Measurements from ENCODE around the gene OR8D4. TPM values are rescaled to one million over a fixed set of nuclear protein-coding genes. Genes with fewer than 3 reads are reported as not detected.
A peak's percentile ranks its signal among the peaks of the same experiment; 100 is the strongest.
"Not testable (repeated sequence)": the region's sequence is repeated elsewhere in the genome, so short reads cannot be mapped to it uniquely, and the experiment has no call there.

The OR8D4 gene
- polyA plus RNA-seq: not detected
- long read RNA-seq, donor 1: 0 reads
- long read RNA-seq, donor 2: 0 reads
- long read RNA-seq, donor 3: 0 reads
- long read RNA-seq, donor 4: 0 reads
- long read RNA-seq, donor 5: 0 reads
- long read RNA-seq, donor 6: 0 reads
- long read RNA-seq, donor 7: 0 reads
- long read RNA-seq, donor 8: 0 reads
- long read RNA-seq, donor 9: 0 reads
- long read RNA-seq, donor 10: 0 reads
- long read RNA-seq, donor 11: 0 reads

DNA sequence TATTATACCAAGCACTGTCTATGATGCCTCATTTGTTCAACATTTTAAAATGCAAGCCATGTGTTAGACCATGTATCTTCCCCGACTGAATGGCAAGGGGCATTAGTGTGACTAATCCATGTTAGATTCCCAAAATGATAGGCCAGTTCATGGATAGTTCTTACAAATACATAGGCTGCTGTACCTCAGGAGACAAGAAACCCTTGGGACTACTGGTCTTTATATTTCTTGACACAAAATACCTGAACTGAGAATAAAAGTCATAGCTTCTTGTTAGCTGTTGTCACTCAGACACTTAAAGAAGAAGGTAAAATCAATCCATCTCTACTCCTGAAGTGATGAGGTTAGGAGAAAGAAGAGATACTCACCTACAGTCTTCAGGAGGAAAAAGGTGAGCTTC lies at the start of gene OR8D4:
Gene OR8D4 (plus strand): TSS at position 301 of the 400 bp plus-strand sequence. CDS start 4,265 bp downstream, outside the sequence.
- H3K36me3 ChIP-seq (ENCODE audit: control insufficient read depth, insufficient read depth, low read length): no peaks in the 10 kb centered on the region
- no peaks in the 10 kb centered on the region for H3K4me1 ChIP-seq (ENCODE audit: control insufficient read depth, insufficient read depth, low read length)
- no peaks in the 10 kb centered on the region for H3K9me3 ChIP-seq (ENCODE audit: control insufficient read depth, low read depth, low read length)
- WGBS (ENCODE audit: insufficient coverage, low lambda C conversion rate): no CpG with 5 or more reads among the region's 1 CpG
- no peak within 1 kb of the TSS for H3K4me3 ChIP-seq (ENCODE audit: low read length)
- H3K27ac ChIP-seq (ENCODE audit: low read length): no peak within 1 kb of the TSS
- H3K27me3 ChIP-seq (ENCODE audit: control insufficient read depth, insufficient read depth, low read length): no peaks in the 10 kb centered on the region
- no peak for DNase-seq

DNA sequence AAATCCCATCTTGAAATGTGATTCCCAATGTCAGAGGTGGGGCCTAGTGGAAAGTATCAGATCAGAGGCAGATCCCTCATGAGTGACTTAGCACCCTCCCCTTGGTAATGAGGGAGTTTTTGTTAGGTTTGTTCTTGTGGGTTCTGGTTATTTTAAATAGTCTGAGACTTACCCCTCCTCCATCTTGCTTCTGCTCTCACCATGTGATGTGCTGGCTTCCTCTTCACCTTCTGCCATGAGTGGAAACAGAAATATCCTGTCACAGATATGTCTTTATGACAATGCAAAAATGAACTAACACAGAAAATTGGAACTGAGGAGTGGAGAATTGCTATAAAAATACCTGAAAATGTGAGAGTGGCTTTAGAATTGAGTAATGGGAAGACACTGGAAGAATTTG lies 49.6 kb upstream of the OR8D4 start:
- H3K36me3 ChIP-seq (ENCODE audit: control insufficient read depth, insufficient read depth, low read length): no peaks in the 10 kb centered on the region
- no peaks in the 10 kb centered on the region for H3K9me3 ChIP-seq (ENCODE audit: control insufficient read depth, low read depth, low read length)
- H3K4me1 ChIP-seq (ENCODE audit: control insufficient read depth, insufficient read depth, low read length): no peaks in the 10 kb centered on the region
- no peaks in the 10 kb centered on the region for H3K27me3 ChIP-seq (ENCODE audit: control insufficient read depth, insufficient read depth, low read length)
- H3K4me3 ChIP-seq (ENCODE audit: low read length): no peak overlapping the region
- no peak overlapping the region for H3K27ac ChIP-seq (ENCODE audit: low read length)
- DNase-seq: no peak

DNA sequence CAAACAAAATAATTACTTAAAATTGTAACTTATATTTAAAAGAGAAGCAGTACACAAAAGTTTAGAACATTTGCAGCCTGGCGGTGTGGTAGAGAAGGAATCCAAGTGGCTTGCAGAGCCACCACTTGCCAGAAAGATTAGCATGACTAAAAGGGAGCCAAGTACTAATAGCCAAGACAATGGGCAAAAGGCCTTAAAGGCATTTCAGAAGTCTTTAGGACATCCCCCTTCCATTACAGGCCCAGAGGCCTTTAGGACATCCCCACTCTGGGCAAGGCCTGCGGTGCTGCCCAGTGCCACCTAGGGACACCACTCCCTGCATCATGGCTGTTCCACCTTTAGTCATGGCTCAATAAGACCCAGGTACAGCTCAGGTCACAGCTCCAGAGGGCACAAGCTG lies 48.9 kb upstream of the OR8D4 start:
- no peak overlapping the region for H3K27ac ChIP-seq (ENCODE audit: low read length)
- no peak overlapping the region for H3K4me3 ChIP-seq (ENCODE audit: low read length)
- no peaks in the 10 kb centered on the region for H3K27me3 ChIP-seq (ENCODE audit: control insufficient read depth, insufficient read depth, low read length)
- 100% methylated on average over 1 of the region's 2 CpGs for WGBS (ENCODE audit: insufficient coverage, low lambda C conversion rate)
- DNase-seq: no peak
- H3K9me3 ChIP-seq (ENCODE audit: control insufficient read depth, low read depth, low read length): no peaks in the 10 kb centered on the region
- H3K4me1 ChIP-seq (ENCODE audit: control insufficient read depth, insufficient read depth, low read length): no peaks in the 10 kb centered on the region
- no peaks in the 10 kb centered on the region for H3K36me3 ChIP-seq (ENCODE audit: control insufficient read depth, insufficient read depth, low read length)

DNA sequence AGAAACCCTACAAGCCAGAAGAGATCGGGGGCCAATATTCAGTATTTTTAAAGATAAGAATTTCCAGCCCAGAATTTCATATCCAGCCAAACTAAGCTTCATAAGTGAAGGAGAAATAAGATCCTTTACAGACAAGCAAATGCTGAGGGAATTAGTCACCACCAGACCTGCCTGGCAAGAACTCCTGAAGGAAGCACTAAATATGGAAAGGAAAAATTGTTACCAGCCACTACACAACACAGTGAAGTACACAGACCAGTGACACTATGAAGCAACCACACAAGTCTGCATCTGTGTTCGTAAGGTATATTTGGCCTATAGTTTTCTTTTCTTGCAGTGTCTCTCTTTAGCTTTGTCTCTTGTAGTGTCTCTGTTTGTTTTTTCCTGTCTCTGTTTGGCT lies 45.5 kb upstream of the OR8D4 start:
- Histone ChIP-seq H3K27ac (ENCODE audit: low read length) (no peak overlapping the region), H3K27me3 (ENCODE audit: control insufficient read depth, insufficient read depth, low read length) (no peaks in the 10 kb centered on the region), H3K9me3 (ENCODE audit: control insufficient read depth, low read depth, low read length) (no peaks in the 10 kb centered on the region), H3K4me3 (ENCODE audit: low read length) (no peak overlapping the region), H3K36me3 (ENCODE audit: control insufficient read depth, insufficient read depth, low read length) (no peaks in the 10 kb centered on the region), H3K4me1 (ENCODE audit: control insufficient read depth, insufficient read depth, low read length) (no peaks in the 10 kb centered on the region)
- DNase-seq: no peak
- WGBS (ENCODE audit: insufficient coverage, low lambda C conversion rate): 100% methylated on average over 1 of the region's 2 CpGs

DNA sequence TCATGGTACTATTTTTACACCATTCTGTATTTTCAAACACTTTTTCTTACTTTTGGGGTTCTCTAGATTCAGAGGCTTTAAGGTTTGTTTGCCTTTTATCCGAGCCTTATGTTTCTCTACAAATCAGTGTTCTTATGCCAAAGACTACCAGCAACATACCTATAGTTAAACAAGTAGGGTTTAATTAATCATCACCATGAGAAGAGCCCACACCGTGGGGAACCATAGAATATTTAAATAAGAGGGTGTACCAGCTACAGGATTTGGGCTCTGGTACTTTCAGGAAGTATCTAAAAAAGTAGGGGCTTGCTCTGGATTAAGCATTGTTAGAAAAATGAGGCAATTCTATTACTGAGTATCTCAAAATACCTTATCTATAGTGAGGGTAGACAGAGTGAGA lies 42.2 kb upstream of the OR8D4 start:
- H3K27me3 ChIP-seq (ENCODE audit: control insufficient read depth, insufficient read depth, low read length): no peaks in the 10 kb centered on the region
- no peaks in the 10 kb centered on the region for H3K4me1 ChIP-seq (ENCODE audit: control insufficient read depth, insufficient read depth, low read length)
- H3K4me3 ChIP-seq (ENCODE audit: low read length): no peak overlapping the region
- no peaks in the 10 kb centered on the region for H3K9me3 ChIP-seq (ENCODE audit: control insufficient read depth, low read depth, low read length)
- no peak for DNase-seq
- H3K36me3 ChIP-seq (ENCODE audit: control insufficient read depth, insufficient read depth, low read length): no peaks in the 10 kb centered on the region
- 57% methylated on average over 1 of the region's 2 CpGs for WGBS (ENCODE audit: insufficient coverage, low lambda C conversion rate)
- H3K27ac ChIP-seq (ENCODE audit: low read length): no peak overlapping the region

DNA sequence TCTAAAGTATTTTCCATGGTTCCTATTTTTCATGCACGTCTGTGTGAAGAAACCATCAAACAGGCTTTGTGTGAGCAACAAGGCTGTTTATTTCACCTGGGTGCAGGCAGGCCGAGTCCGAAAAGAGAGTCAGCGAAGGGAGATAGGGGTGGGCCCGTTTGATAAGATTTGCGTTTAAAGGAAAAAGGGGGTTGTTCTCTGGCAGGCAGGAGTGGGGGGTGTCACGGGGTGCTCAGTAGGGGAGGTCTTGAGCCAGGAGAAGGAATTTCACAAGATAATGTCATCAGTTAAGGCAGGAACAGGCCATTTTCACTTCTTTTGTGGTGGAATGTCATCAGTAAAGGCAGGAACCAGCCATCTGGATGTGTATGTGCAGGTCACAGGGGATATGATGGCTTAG lies 36.7 kb upstream of the OR8D4 start:
- DNase-seq; H3K27ac ChIP-seq (ENCODE audit: low read length); H3K9me3 ChIP-seq (ENCODE audit: control insufficient read depth, low read depth, low read length); H3K4me1 ChIP-seq (ENCODE audit: control insufficient read depth, insufficient read depth, low read length); H3K4me3 ChIP-seq (ENCODE audit: low read length); H3K27me3 ChIP-seq (ENCODE audit: control insufficient read depth, insufficient read depth, low read length); H3K36me3 ChIP-seq (ENCODE audit: control insufficient read depth, insufficient read depth, low read length): not testable (repeated sequence)
- WGBS (ENCODE audit: insufficient coverage, low lambda C conversion rate): no CpG with 5 or more reads among the region's 7 CpGs

DNA sequence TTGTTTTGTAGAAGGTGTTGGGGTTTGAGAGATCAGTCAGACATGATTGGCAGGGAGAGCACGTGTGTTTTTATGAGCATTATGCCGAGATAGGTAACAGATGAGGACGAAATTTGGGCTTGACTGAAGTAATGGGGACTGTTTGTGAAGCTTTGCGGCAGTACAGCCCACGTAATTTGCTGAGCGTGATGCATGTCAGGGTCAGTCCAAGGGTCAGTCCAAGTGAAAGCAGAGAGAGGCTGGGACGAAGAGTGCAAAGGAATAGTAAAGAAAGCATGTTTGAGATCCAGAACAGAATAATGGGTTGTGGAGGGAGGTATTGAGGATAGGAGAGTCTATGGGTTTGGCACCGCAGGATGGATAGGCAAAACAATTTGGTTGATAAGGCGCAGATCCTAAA lies 34.2 kb upstream of the OR8D4 start:
- not testable (repeated sequence) for H3K4me1 ChIP-seq (ENCODE audit: control insufficient read depth, insufficient read depth, low read length); H3K27me3 ChIP-seq (ENCODE audit: control insufficient read depth, insufficient read depth, low read length); H3K9me3 ChIP-seq (ENCODE audit: control insufficient read depth, low read depth, low read length); H3K36me3 ChIP-seq (ENCODE audit: control insufficient read depth, insufficient read depth, low read length); H3K4me3 ChIP-seq (ENCODE audit: low read length); H3K27ac ChIP-seq (ENCODE audit: low read length)
- DNase-seq: peak in 1 of 2 donors; percentile 28
- 86% methylated on average over 2 of the region's 9 CpGs for WGBS (ENCODE audit: insufficient coverage, low lambda C conversion rate)

DNA sequence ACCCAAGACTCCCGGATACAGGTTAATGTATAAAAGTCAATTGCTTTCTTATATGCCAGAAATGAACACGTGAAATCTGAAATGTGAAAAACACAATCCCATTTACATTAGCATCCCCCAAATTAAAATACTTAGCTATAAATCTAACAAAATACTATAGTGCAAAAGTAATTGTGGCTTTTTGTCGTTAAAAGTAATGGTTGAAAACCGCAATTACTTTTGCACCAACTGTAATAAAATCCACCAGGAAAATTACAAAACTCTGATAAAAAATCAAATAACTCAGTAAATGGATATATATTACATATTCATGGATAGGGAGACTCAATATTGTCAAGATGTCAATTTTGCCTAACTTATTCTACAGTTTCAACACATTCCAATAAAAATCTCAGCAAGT lies 21.1 kb upstream of the OR8D4 start:
- Histone ChIP-seq H3K4me1 (ENCODE audit: control insufficient read depth, insufficient read depth, low read length) (no peaks in the 10 kb centered on the region), H3K27me3 (ENCODE audit: control insufficient read depth, insufficient read depth, low read length) (no peaks in the 10 kb centered on the region), H3K27ac (ENCODE audit: low read length) (no peak overlapping the region), H3K36me3 (ENCODE audit: control insufficient read depth, insufficient read depth, low read length) (no peaks in the 10 kb centered on the region), H3K4me3 (ENCODE audit: low read length) (no peak overlapping the region), H3K9me3 (ENCODE audit: control insufficient read depth, low read depth, low read length) (no peaks in the 10 kb centered on the region)
- WGBS (ENCODE audit: insufficient coverage, low lambda C conversion rate): 100% methylated on average over 4 of the region's 4 CpGs
- DNase-seq: no peak

DNA sequence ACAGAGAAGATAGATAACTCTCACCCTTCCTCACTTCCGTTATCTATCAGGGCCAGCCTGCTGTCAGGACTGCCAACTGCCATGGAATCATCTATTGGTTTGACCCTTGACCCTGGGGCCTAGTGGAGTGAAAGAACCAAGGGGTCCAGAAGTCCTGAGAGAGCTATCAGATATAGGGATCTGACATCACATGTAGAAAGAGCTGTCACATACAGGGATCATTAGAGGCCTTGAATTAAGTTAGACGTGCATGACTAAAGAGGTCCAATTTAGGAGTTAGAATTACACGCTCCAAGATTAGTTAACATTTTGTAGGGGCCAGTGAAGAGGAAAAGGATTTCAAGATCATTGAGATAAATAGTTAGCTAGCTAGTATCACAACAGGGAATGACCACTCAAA lies 16.4 kb upstream of the OR8D4 start, which contains the start of gene TMEM225:
Gene TMEM225 (minus strand): TSS at position 101 of the 400 bp plus-strand sequence. CDS start 245 bp downstream, outside the sequence.
- Histone ChIP-seq H3K9me3 (ENCODE audit: control insufficient read depth, low read depth, low read length) (no peaks in the 10 kb centered on the region), H3K27me3 (ENCODE audit: control insufficient read depth, insufficient read depth, low read length) (no peaks in the 10 kb centered on the region), H3K4me3 (ENCODE audit: low read length) (no peak within 1 kb of the TSS), H3K27ac (ENCODE audit: low read length) (no peak within 1 kb of the TSS), H3K4me1 (ENCODE audit: control insufficient read depth, insufficient read depth, low read length) (no peaks in the 10 kb centered on the region), H3K36me3 (ENCODE audit: control insufficient read depth, insufficient read depth, low read length) (no peaks in the 10 kb centered on the region)
- DNase-seq: no peak
- 100% methylated on average over 1 of the region's 3 CpGs for WGBS (ENCODE audit: insufficient coverage, low lambda C conversion rate)

DNA sequence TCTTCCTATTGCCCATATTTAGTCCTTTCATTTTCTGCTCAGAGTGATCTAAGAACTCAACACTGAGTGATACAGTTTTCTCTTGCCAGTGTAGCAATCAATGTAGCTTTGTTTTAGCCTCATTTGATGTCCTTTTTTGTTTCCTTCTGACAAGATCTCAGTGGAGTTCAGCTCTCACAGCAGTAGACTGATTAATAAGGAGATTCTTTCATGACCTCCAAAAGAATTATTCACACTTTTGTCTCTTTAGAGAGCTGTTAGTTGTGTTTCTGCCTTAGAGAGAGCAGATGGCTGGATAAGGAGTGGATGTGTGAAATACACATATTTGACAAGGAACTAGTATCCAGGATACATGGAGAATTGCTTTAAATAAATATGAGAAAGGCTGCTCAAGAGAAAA lies 9.9 kb upstream of the OR8D4 start:
- no peaks in the 10 kb centered on the region for H3K4me1 ChIP-seq (ENCODE audit: control insufficient read depth, insufficient read depth, low read length)
- no peaks in the 10 kb centered on the region for H3K27me3 ChIP-seq (ENCODE audit: control insufficient read depth, insufficient read depth, low read length)
- no peaks in the 10 kb centered on the region for H3K9me3 ChIP-seq (ENCODE audit: control insufficient read depth, low read depth, low read length)
- no peak overlapping the region for H3K4me3 ChIP-seq (ENCODE audit: low read length)
- H3K36me3 ChIP-seq (ENCODE audit: control insufficient read depth, insufficient read depth, low read length): no peaks in the 10 kb centered on the region
- DNase-seq: no peak
- H3K27ac ChIP-seq (ENCODE audit: low read length): no peak overlapping the region

DNA sequence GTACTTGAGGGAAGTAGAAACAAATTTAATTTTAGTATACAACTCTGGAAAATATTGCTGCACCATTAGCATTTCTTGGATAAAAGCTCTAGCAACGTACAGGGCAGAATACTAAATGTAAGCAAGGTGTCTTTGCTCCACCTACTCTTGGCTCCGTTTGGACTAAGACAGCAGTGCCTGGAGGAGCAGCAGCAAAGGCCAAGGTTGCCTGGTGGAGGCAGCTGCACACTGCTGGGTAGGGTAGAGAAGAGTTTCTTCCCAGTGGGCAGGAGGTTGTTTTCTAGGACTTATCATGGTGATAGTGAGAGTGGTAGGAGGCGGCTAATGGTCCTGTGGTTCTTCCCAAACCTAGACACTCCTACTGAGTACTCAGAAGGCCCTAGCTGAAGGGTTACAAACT lies 2.2 kb upstream of the OR8D4 start:
- WGBS (ENCODE audit: insufficient coverage, low lambda C conversion rate): 100% methylated on average over 1 of the region's 3 CpGs
- H3K4me3 ChIP-seq (ENCODE audit: low read length): no peak overlapping the region
- H3K27ac ChIP-seq (ENCODE audit: low read length): no peak overlapping the region
- no peaks in the 10 kb centered on the region for H3K4me1 ChIP-seq (ENCODE audit: control insufficient read depth, insufficient read depth, low read length)
- H3K9me3 ChIP-seq (ENCODE audit: control insufficient read depth, low read depth, low read length): no peaks in the 10 kb centered on the region
- no peak for DNase-seq
- no peaks in the 10 kb centered on the region for H3K36me3 ChIP-seq (ENCODE audit: control insufficient read depth, insufficient read depth, low read length)
- H3K27me3 ChIP-seq (ENCODE audit: control insufficient read depth, insufficient read depth, low read length): no peaks in the 10 kb centered on the region

All from large intestine (tissue), 12 donors.